ENCODE measurements around the gene GRK4. TPM values are rescaled to one million over a fixed set of nuclear protein-coding genes. Genes with fewer than 3 reads are reported as not detected.

Gene GRK4
- total and polyA plus RNA-seq, 10 of the 15 experiments (the other 5 are each of a cell fraction or from before 2014, with no cell fraction given), result 1.1 to 4.0 (median 2.5) TPM

DNA sequence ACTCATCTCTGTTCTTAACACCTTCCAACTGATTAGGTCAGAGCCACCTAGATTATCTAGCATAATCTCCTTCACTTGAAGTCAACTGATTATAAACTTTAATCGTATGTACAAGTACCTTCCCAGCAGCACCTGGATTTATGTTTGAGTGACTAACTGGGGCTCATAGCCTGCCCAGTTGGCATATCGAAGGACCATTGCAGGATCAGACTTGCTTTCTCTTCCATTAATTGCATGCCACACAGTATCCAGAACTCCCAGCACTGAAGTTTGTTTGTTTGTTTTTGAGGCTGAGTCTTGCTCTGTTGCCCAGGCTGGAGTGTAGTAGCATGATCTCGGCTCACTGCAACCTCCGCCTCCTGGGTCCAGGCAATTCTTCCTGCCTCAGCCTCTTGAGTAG is 27.9 kb downstream of the GRK4 start (continued):
- TF ChIP-seq, protein P1, sequence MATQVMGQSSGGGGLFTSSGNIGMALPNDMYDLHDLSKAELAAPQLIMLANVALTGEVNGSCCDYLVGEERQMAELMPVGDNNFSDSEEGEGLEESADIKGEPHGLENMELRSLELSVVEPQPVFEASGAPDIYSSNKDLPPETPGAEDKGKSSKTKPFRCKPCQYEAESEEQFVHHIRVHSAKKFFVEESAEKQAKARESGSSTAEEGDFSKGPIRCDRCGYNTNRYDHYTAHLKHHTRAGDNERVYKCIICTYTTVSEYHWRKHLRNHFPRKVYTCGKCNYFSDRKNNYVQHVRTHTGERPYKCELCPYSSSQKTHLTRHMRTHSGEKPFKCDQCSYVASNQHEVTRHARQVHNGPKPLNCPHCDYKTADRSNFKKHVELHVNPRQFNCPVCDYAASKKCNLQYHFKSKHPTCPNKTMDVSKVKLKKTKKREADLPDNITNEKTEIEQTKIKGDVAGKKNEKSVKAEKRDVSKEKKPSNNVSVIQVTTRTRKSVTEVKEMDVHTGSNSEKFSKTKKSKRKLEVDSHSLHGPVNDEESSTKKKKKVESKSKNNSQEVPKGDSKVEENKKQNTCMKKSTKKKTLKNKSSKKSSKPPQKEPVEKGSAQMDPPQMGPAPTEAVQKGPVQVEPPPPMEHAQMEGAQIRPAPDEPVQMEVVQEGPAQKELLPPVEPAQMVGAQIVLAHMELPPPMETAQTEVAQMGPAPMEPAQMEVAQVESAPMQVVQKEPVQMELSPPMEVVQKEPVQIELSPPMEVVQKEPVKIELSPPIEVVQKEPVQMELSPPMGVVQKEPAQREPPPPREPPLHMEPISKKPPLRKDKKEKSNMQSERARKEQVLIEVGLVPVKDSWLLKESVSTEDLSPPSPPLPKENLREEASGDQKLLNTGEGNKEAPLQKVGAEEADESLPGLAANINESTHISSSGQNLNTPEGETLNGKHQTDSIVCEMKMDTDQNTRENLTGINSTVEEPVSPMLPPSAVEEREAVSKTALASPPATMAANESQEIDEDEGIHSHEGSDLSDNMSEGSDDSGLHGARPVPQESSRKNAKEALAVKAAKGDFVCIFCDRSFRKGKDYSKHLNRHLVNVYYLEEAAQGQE (IDR thresholded peaks at IDR 0.05; ENCODE audit: low read depth, low read length), result no peak
- TF ChIP-seq, protein P2, sequence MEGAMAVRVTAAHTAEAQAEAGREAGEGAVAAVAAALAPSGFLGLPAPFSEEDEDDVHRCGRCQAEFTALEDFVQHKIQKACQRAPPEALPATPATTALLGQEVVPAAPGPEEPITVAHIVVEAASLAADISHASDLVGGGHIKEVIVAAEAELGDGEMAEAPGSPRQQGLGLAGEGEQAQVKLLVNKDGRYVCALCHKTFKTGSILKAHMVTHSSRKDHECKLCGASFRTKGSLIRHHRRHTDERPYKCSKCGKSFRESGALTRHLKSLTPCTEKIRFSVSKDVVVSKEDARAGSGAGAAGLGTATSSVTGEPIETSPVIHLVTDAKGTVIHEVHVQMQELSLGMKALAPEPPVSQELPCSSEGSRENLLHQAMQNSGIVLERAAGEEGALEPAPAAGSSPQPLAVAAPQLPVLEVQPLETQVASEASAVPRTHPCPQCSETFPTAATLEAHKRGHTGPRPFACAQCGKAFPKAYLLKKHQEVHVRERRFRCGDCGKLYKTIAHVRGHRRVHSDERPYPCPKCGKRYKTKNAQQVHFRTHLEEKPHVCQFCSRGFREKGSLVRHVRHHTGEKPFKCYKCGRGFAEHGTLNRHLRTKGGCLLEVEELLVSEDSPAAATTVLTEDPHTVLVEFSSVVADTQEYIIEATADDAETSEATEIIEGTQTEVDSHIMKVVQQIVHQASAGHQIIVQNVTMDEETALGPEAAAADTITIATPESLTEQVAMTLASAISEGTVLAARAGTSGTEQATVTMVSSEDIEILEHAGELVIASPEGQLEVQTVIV (IDR thresholded peaks at IDR 0.05; ENCODE audit: borderline replicate concordance, partially characterized antibody), result no peak
- TF ChIP-seq YBX1 (IDR thresholded peaks at IDR 0.05) (no peak), PAX5 (IDR thresholded peaks at IDR 0.05; ENCODE audit: borderline replicate concordance, low read depth, low read length) (no peak)

DNA sequence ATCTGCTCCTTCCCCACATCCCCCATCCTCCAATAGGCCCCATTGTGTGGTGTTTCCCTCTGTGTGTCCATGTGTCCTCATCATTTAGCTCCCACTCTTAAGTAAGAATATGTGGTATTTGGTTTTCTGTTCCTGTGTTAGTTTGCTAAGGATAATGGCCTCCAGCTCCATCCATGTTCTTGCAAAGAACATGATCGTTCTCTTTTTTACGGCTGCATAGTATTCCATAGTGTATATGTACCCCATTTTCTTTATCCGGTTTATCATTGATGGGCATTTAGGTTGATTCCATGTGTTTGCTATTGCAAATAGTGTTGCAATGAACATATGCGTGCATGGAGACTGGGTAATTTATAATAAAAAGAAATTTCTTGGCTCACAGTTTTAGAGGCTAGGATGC is 31.5 kb downstream of the GRK4 start:
- H3K9ac ChIP-seq (ENCODE audit: control insufficient read depth, insufficient read depth, low read length), result no peak overlapping the region
- no peaks in the 10 kb centered on the region; a peak in 1 of 4 replicates for H3K27me3 ChIP-seq (replicated peaks in 1 of 2; ENCODE audit: control insufficient read depth in 2 of 2, insufficient read depth in 2 of 2, low read length in 1 of 2)
- ATAC-seq (no peak), FAIRE-seq (no peak), DNase-seq (ENCODE audit: low read depth, low spot score) (no peak)
- ChIA-PET CTCF (interaction anchor here (1.0 kb wide), 1 partner anchor 15 kb away, joined by 3 read pairs; no protein-coding TSS in a partner anchor), RAD21 (ENCODE audit: unreplicated experiment) (no interaction called here), POLR2A (no interaction called here), SMC1A (ENCODE audit: uncharacterized antibody, unreplicated experiment) (no interaction called here)
- WGBS (ENCODE audit: insufficient coverage, insufficient replicate concordance, low lambda C conversion rate, missing lambda C conversion rate), result 95% methylated on average over 4 of the region's 4 CpGs
- H3K9me3 ChIP-seq (replicated peaks; ENCODE audit: control insufficient read depth, insufficient read depth, low read length), result no peaks in the 10 kb centered on the region
- no peak overlapping the region for H2AFZ ChIP-seq (ENCODE audit: control insufficient read depth, low read depth, low read length)
- H3K4me1 ChIP-seq (ENCODE audit: control insufficient read depth, insufficient read depth, low read length), result no peaks in the 10 kb centered on the region
- intact Hi-C loops (cut with micrococcal nuclease; ENCODE audit: unreplicated experiment), result no loop called here
- no peaks in the 10 kb centered on the region for H3K36me3 ChIP-seq (ENCODE audit: control insufficient read depth in 2 of 2, insufficient read depth in 2 of 2, low read length in 1 of 2)
- no peak overlapping the region for H3K4me2 ChIP-seq (ENCODE audit: control insufficient read depth, insufficient read depth)
- H3K4me3 ChIP-seq, result no peak overlapping the region
- no TSS peak for BruUV-seq (replicated peaks)
- H3K27ac ChIP-seq (ENCODE audit: control insufficient read depth, insufficient read depth), result no peak overlapping the region
- in situ Hi-C loops (cut with MboI), result no loop called here
- H3K79me2 ChIP-seq (ENCODE audit: control insufficient read depth, insufficient read depth, low read length), result no peaks in the 10 kb centered on the region
- H4K20me1 ChIP-seq (ENCODE audit: control insufficient read depth, insufficient read depth), result no peaks in the 10 kb centered on the region
- TF ChIP-seq, protein P3, sequence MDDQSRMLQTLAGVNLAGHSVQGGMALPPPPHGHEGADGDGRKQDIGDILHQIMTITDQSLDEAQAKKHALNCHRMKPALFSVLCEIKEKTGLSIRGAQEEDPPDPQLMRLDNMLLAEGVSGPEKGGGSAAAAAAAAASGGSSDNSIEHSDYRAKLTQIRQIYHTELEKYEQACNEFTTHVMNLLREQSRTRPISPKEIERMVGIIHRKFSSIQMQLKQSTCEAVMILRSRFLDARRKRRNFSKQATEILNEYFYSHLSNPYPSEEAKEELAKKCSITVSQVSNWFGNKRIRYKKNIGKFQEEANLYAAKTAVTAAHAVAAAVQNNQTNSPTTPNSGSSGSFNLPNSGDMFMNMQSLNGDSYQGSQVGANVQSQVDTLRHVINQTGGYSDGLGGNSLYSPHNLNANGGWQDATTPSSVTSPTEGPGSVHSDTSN (IDR thresholded peaks at IDR 0.05; ENCODE audit: insufficient replicate concordance, low read depth, low read length), result no peak
- TF ChIP-seq CREB1 (IDR thresholded peaks at IDR 0.05; ENCODE audit: low read depth), result no peak
- no peak for TF ChIP-seq LARP7 (IDR thresholded peaks at IDR 0.05)
- TF ChIP-seq, protein P4, sequence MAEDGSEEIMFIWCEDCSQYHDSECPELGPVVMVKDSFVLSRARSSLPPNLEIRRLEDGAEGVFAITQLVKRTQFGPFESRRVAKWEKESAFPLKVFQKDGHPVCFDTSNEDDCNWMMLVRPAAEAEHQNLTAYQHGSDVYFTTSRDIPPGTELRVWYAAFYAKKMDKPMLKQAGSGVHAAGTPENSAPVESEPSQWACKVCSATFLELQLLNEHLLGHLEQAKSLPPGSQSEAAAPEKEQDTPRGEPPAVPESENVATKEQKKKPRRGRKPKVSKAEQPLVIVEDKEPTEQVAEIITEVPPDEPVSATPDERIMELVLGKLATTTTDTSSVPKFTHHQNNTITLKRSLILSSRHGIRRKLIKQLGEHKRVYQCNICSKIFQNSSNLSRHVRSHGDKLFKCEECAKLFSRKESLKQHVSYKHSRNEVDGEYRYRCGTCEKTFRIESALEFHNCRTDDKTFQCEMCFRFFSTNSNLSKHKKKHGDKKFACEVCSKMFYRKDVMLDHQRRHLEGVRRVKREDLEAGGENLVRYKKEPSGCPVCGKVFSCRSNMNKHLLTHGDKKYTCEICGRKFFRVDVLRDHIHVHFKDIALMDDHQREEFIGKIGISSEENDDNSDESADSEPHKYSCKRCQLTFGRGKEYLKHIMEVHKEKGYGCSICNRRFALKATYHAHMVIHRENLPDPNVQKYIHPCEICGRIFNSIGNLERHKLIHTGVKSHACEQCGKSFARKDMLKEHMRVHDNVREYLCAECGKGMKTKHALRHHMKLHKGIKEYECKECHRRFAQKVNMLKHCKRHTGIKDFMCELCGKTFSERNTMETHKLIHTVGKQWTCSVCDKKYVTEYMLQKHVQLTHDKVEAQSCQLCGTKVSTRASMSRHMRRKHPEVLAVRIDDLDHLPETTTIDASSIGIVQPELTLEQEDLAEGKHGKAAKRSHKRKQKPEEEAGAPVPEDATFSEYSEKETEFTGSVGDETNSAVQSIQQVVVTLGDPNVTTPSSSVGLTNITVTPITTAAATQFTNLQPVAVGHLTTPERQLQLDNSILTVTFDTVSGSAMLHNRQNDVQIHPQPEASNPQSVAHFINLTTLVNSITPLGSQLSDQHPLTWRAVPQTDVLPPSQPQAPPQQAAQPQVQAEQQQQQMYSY (CRISPR knock-in tag; IDR thresholded peaks at IDR 0.05), result no peak
